OCI-M1 (cell line): ENCODE data around the gene HEATR5A.

ENCODE experiments used
- DNase-seq: peaks from one replicate; lab custom pipeline; 2025; lab: John Stamatoyannopoulos, UW

Gene HEATR5A

DNA sequence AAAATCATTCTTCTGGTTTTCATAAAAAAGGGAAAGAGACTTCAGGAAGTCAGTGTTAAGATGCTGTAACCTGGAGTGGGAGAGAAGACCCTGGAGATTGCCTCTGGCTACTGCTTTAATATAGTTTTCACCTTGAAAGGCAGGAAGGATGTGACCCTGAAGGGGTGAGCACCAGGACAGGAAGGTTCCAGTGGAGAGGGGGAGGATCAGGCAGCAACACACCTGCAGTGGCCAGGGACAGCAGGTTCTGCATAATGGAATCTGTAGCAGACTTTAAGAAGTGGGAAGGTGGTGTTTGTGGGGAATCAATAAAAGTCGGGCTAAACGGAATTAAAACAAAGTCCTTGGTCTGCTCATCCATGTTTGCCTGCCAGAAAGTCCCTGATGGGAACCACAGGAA is 6.3 kb upstream of the HEATR5A start:
- DNase-seq = no peak

DNA sequence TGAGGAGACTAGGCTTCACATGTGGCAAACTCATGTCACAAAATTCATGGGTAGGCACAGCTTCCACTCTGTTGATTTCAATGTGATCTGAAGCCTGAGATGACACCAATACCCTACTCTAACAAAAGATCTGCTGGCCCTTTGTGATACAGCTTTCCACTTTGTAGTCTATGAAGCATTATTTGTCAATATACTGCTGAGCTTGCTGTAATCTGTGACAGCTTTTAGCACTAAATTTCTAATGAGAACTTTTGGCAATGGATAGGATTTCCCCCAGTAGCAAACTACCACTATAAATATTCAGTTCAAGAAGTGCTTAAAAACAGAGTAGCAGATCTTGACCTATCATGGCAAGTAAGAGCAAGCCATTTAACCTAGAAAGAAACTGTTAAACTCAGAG is 5.6 kb upstream of the HEATR5A start:
- DNase-seq = no peak

- DNase-seq = no peak
These were observed 850 bp upstream of the HEATR5A start for GRCh38 chr14:31421200-31421599.

GRCh38 chr14:31419967-31420318 is 407 bp downstream of the HEATR5A start:
- peak; percentile 52 for DNase-seq

DNA sequence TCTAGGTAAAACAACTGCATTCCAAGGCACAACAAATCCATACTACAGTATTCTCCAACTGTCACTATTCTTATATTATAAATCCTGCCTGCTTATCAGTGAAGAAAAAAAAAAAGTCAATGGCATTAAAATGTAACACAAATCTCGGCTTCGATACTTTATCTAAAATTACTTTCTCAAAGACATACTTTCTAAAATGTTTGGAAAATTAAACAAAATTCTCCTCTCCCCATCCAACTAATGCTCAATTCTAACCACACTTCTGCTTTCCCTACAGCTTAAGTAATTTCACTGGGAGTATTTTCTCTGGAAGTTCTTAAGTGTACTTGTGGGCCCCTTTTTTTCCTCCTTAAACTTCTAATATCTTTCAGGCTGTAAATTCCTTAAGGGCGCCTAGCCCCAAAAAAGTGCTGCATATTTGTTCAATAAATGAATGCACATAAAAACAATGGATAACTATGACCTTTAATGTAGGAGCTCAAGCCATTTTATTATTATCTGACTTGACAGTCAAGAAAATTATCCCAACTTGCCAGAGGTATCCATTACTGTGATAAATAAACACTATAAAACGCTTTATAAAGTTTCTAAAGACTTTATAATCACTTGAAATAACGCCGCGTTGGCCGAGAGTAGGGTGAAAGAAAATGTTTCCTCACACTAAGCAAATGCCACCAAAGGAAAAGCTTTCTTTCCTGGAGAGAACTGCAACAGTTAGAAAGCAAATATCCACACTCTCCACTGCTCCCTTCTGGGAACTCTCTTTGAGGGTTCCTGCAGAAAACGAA is 977 bp downstream of the HEATR5A start:
- no peak for DNase-seq

GRCh38 chr14:31418440-31418839 is 1.9 kb downstream of the HEATR5A start:
- DNase-seq = peak; percentile 3

GRCh38 chr14:31414190-31414833 is 6.0 kb downstream of the HEATR5A start:
- no peak for DNase-seq

GRCh38 chr14:31411218-31411727 is 9.1 kb downstream of the HEATR5A start:
- DNase-seq = peak; percentile 3

DNA sequence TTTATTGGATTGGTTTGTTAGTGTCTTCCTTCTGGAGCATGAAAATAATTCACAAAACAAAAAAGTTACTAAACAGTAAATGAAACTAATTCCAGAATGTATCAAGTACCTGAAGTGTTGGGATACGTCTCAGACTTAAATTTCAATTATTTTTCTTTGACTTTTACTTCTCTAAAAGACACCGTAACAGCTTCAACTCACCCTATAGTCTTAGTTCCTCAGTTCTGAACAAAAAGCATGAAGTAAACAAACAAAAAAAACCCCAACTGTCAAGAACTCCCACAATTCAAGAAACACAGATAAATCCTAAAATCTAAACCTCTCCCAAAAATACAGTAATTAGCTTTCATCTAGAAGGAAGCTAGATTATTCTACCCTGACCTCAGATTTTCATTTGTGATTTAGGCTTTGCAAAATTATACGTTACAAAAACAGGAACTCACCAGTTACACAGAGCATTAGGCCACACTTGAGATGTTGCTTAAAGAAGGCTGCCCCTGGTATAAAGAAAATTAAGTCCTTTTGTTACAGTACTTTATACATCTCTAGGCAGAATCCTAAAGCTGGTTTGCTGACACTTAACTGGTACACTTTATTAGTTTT is 10.2 kb downstream of the HEATR5A start:
- DNase-seq = peak; percentile 70

DNA sequence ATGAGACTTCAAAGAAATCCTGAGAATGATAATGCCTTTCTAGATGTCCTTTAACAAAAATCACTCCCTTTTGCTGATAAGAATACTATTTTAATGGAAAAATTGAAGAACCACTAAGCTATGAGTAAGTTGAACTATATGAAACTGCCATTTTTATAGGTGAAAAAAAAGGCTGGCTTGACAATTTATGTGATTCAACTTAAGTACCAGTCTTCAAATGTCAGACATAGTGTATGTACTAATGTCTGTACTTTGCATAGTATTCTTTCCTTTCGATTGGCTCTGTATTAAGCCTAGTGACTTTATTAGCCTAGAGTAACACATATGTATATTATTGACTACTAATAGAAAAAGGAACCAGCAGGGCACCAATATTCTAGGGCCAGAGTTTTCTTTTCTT is 11.9 kb downstream of the HEATR5A start:
- DNase-seq = no peak

DNA sequence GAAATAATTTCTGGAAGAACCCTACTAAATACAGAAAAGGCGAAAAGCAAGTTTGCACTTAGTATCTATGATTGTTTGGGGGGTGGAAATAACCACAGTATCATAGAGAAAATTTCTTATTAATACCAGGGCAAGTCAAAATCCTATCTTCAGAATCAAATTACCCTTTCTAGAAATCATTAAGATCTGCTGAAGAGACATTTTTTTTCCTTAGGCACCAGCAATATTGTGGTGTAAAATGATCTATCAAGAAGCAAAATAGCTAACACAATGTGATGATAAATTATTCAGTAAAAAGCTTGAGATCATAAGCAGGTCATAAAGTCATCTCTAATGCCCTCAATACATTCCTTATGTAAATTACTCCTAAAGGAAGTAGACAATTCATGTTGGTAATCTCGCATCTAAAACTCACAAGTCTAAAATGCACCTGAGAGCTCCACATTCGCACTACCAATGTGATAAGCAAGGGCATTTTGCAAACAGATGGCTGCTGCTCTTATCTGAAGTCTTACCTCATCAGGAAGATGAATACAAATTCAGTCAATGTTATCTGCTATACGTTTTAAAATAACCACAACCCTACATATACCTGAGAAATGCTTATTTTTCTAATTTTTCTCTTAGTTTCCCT is 14.6 kb downstream of the HEATR5A start:
- no peak for DNase-seq

- no peak for DNase-seq
These were observed 15.2 kb downstream of the HEATR5A start for GRCh38 chr14:31405106-31405505.

- no peak for DNase-seq
These were observed 16.6 kb downstream of the HEATR5A start for GRCh38 chr14:31403707-31404106.

GRCh38 chr14:31402764-31403439 is 17.4 kb downstream of the HEATR5A start:
- DNase-seq = no peak

GRCh38 chr14:31401369-31401932 is 18.9 kb downstream of the HEATR5A start:
- DNase-seq = no peak

DNA sequence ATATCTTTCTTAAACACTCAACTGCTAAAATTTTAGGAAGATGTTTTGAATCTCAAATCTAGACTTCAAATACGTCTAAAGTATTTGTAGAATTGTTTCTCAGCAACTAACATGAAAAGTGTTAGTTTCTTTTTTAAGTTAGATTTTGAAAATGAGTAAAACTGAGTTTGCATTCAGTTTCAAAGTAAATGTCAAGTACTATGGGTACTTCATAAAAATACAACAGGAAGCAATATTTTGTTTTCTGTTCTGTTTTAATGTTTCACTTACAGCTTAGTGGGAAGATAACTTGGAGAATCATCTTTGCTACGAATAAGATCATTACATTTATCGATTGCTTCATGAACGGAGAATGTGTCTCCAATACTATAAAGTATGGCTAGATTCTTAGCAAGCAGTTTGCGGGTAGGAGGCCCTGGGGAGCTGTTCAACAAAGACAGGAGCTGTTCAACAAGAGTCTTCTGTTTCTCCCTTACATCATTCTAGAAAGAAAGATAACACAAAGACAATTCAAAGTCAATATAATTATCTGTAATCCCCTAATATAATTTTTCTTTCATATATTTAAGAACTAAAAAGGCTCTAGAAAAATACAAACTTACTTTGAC is 20.2 kb downstream of the HEATR5A start:
- DNase-seq = no peak

DNA sequence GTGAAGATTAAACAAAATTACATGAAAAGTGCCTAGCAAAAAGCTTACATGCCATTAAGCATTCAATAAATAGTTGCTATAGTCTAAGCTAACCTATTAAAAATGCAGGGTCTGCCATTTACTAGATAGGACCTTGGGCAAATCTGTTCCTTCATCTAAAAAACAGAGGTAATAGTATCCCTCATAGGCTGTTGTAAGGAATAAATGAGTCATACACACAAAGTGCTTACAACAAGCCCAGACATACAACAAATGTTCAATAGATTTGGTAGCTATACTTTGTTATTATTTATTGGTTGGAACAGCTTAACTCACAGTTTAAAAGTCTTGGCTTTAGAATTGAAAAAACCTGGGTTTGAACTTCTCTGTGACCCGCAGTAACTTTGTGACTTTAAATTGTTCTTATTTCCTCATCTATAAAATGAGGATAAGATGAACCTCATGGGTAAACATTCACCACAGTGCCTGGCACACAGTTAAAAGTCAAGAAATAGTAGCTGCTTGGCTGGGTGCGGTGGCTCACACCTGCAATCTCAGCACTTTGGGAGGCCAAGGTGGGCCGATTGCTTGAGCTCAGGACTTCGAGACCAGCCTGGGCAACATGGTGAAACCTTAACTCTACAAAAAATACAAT is 24.7 kb downstream of the HEATR5A start:
- no peak for DNase-seq

DNA sequence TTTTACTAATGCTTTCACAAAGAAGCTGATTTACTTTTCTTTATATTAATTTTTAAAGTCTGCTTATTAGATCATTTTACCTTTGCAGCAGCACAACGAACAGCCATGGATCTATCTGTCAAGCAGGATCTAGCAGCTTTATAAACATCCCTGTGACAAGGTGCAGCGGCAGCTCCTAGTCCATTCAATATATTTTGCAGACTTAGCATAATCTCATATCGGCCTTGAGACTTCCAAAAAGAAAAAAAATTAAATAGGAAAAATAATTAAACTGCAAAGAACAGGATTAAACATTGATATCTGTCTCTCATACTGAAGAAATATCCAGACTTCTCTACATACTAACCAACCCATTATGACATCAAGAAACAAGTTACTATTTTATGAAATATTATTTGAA is 25.2 kb downstream of the HEATR5A start:
- no peak for DNase-seq

DNA sequence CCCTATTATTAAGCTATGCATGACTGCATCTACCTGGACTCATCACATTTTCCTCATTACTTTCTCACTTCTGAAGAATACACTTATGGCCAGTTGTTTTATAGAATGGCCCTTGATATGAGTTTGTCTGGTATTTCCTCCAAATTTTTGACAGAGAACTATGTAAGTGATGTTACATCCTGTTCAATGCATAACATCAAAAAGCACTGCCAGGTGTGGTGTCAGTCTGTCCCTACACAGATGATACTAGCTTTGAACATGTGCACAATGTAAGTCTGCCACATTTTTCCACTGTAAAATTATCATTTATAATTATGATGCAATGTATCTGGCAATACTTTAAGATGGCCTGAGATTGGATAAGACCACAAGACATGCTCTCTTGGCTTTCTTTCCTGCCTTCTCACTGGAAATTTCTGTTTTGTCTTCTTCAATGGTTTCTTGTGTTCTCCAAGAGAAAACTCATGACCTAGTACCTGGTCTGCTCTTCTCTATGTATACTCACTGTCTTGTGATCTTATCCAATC is 28.3 kb downstream of the HEATR5A start:
- DNase-seq = no peak

- DNase-seq = no peak
These were observed 28.9 kb downstream of the HEATR5A start for GRCh38 chr14:31391473-31391872.

DNA sequence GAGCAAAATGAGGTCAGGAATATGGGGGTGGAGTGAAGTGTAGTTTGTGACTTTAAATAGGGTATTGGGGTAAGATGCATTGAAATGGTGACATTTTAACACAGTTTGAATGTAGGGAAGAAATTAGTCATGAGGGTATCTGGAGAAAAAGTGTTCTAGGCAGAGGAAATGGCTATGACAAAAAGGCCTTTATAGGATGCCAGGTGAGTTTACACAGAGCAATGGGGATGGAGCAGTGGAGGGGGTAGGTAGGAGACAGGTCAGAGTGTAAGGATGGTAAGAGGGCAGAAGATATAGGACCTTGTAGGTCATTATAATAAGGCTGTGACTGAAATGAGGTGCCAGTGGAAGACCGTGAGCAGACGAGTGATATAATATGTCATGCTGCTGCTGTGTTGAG is 30.4 kb downstream of the HEATR5A start:
- no peak for DNase-seq
